Measurements from ENCODE around the gene TBXT.

Gene TBXT

GRCh38 chr6:166109608-166110007 is 58.0 kb downstream of the TBXT start:
- no peak for TF ChIP-seq CTCF (IDR thresholded peaks at IDR 0.05; ENCODE audit: insufficient read depth, missing control alignments)
- FAIRE-seq (no peak), DNase-seq (ENCODE audit: insufficient read length, low spot score) (no peak)

Measured in D721Med (cell line).